SK-N-MC (cell line): ENCODE data around the gene ZC3H11A.
"Not testable (repeated sequence)": the region's sequence is repeated elsewhere in the genome, so short reads cannot be mapped to it uniquely, and the experiment has no call there.

Experiments used
- DNase-seq: peaks from one replicate; pipeline ENCODE4 v3.0.0-alpha.2; 2011; ENCODE audit warnings: low read depth, low spot score
- H3K27ac ChIP-seq: fragments of 200-600 bp; sonication (generic); 2 replicates; pipeline ENCODE4 v1.5.1; 2016; ENCODE audit warnings: mixed run types
- H3K36me3 ChIP-seq: fragments of 200-600 bp; sonication (generic); 2 replicates; pipeline ENCODE4 v1.6.1; 2017; ENCODE audit warnings: antibody characterized with exemption, low read length, mixed read lengths; ENCODE audit not compliant: insufficient read depth
- H3K4me3 ChIP-seq: fragments of 200-600 bp; sonication (generic); 2 replicates; pipeline ENCODE4 v1.5.1; 2016
- H3K9ac ChIP-seq: fragments of 200-600 bp; sonication (generic); 2 replicates; pipeline ENCODE4 v1.8.0; 2017; ENCODE audit warnings: mixed run types, mixed read lengths; ENCODE audit not compliant: insufficient read length
- H3K9me3 ChIP-seq: fragments of 200-600 bp; sonication (generic); 2 replicates; pipeline ENCODE4 v1.6.1; 2017; ENCODE audit warnings: low read depth, mild to moderate bottlenecking, antibody characterized with exemption, low read length, moderate library complexity, mixed read lengths
- EZH2 ChIP-seq: fragments of 200-600 bp; sonication (generic); IDR thresholded peaks from one replicate; pipeline ENCODE4 v1.6.1; 2017; ENCODE audit warnings: antibody characterized with exemption
- FOXP2 ChIP-seq: optimal IDR thresholded peaks from 2 replicates; pipeline ENCODE3; 2011; ENCODE audit warnings: mild to moderate bottlenecking, moderate library complexity; ENCODE audit not compliant: insufficient read depth; ENCODE audit errors: extremely low read length, control extremely low read depth
- POLR2AphosphoS5 ChIP-seq: IDR thresholded peaks from 2 replicates; pipeline ENCODE4 v1.6.1; 2012; ENCODE audit warnings: mild to moderate bottlenecking, low read depth, low read length, borderline replicate concordance

Gene ZC3H11A

GRCh38 chr1:203795441-203796235 is at the start of gene ZC3H11A, which contains the start of gene ZBED6:
Gene ZC3H11A, plus strand, starts transcription at chr1:203795623. Its CDS starts 21,448 bp downstream, at chr1:203817071.
Gene ZBED6, plus strand, starts transcription at chr1:203795623. Its CDS starts 1,900 bp downstream, at chr1:203797523.
- TF ChIP-seq FOXP2 (no peak), POLR2AphosphoS5 (peak; percentile 76)
- no peaks in the 10 kb centered on the region for H3K9me3 ChIP-seq
- peak within 1 kb of the TSS; percentile 96 for H3K27ac ChIP-seq
- peak; percentile 88 for DNase-seq
- peaks cover 37% of the 10 kb centered on the region for H3K36me3 ChIP-seq
- peak within 1 kb of the TSS; percentile 93 for H3K9ac ChIP-seq
- H3K4me3 ChIP-seq, result peak within 1 kb of the TSS; percentile 83

GRCh38 chr1:203746281-203746680 is 49.1 kb upstream of the ZC3H11A start:
- TF ChIP-seq EZH2 (no peak), FOXP2 (no peak), POLR2AphosphoS5 (no peak)
- no peak overlapping the region for H3K4me3 ChIP-seq
- H3K36me3 ChIP-seq, result no peaks in the 10 kb centered on the region
- H3K9me3 ChIP-seq, result no peaks in the 10 kb centered on the region
- no peak overlapping the region for H3K27ac ChIP-seq
- H3K9ac ChIP-seq, result no peak overlapping the region
- no peak for DNase-seq

- Histone ChIP-seq H3K9ac (no peak overlapping the region), H3K4me3 (no peak overlapping the region), H3K36me3 (no peaks in the 10 kb centered on the region), H3K27ac (no peak overlapping the region), H3K9me3 (no peaks in the 10 kb centered on the region)
- TF ChIP-seq POLR2AphosphoS5, result no peak
- TF ChIP-seq FOXP2, result no peak
- TF ChIP-seq EZH2, result no peak
- DNase-seq, result no peak
Measured at GRCh38 chr1:203751051-203751450, 44.4 kb upstream of the ZC3H11A start.

- DNase-seq, H3K27ac ChIP-seq, H3K9ac ChIP-seq, H3K36me3 ChIP-seq, H3K4me3 ChIP-seq, H3K9me3 ChIP-seq: not testable (repeated sequence)
Measured at GRCh38 chr1:203751618-203752361, 43.6 kb upstream of the ZC3H11A start.

- no peak for DNase-seq
- H3K4me3 ChIP-seq, result no peak overlapping the region
- TF ChIP-seq POLR2AphosphoS5, result no peak
- TF ChIP-seq EZH2, result no peak
- no peak for TF ChIP-seq FOXP2
- no peaks in the 10 kb centered on the region for H3K9me3 ChIP-seq
- H3K27ac ChIP-seq, result no peak overlapping the region
- H3K9ac ChIP-seq, result no peak overlapping the region
- no peaks in the 10 kb centered on the region for H3K36me3 ChIP-seq
Measured at GRCh38 chr1:203754455-203754864, 41.0 kb upstream of the ZC3H11A start.

- TF ChIP-seq POLR2AphosphoS5 (no peak), EZH2 (no peak), FOXP2 (no peak)
- Histone ChIP-seq H3K4me3 (no peak overlapping the region), H3K27ac (no peak overlapping the region), H3K9me3 (no peaks in the 10 kb centered on the region), H3K9ac (no peak overlapping the region), H3K36me3 (no peaks in the 10 kb centered on the region)
- no peak for DNase-seq
Measured at GRCh38 chr1:203756036-203756435, 39.4 kb upstream of the ZC3H11A start.

GRCh38 chr1:203758749-203759148 is 36.7 kb upstream of the ZC3H11A start:
- not testable (repeated sequence) for H3K27ac ChIP-seq, DNase-seq, H3K36me3 ChIP-seq

GRCh38 chr1:203760506-203760905 is 34.9 kb upstream of the ZC3H11A start:
- no peaks in the 10 kb centered on the region for H3K36me3 ChIP-seq
- no peak for DNase-seq
- H3K27ac ChIP-seq, result no peak overlapping the region
- no peaks in the 10 kb centered on the region for H3K9me3 ChIP-seq
- TF ChIP-seq FOXP2 (no peak), EZH2 (no peak), POLR2AphosphoS5 (no peak)
- H3K4me3 ChIP-seq, result no peak overlapping the region
- H3K9ac ChIP-seq, result no peak overlapping the region

More at GRCh38 chr1:203758749-203759148, 36.7 kb upstream of the ZC3H11A start:
- H3K9ac ChIP-seq, H3K4me3 ChIP-seq, H3K9me3 ChIP-seq: not testable (repeated sequence)

- not testable (repeated sequence) for H3K9ac ChIP-seq, H3K4me3 ChIP-seq, H3K27ac ChIP-seq, DNase-seq, H3K36me3 ChIP-seq, H3K9me3 ChIP-seq
Measured at GRCh38 chr1:203761958-203762357, 33.5 kb upstream of the ZC3H11A start.
